NCI-H446 treated with DMSO at 0.1 percent for 48 hours (cell line): Measurements from ENCODE around the gene TMEM91.
"Not testable (repeated sequence)": the region's sequence is repeated elsewhere in the genome, so short reads cannot be mapped to it uniquely, and the experiment has no call there.

Experiments used
- DNase-seq: peaks from one replicate; lab custom pipeline; 2025; lab: John Stamatoyannopoulos, UW

TMEM91 gene

DNA sequence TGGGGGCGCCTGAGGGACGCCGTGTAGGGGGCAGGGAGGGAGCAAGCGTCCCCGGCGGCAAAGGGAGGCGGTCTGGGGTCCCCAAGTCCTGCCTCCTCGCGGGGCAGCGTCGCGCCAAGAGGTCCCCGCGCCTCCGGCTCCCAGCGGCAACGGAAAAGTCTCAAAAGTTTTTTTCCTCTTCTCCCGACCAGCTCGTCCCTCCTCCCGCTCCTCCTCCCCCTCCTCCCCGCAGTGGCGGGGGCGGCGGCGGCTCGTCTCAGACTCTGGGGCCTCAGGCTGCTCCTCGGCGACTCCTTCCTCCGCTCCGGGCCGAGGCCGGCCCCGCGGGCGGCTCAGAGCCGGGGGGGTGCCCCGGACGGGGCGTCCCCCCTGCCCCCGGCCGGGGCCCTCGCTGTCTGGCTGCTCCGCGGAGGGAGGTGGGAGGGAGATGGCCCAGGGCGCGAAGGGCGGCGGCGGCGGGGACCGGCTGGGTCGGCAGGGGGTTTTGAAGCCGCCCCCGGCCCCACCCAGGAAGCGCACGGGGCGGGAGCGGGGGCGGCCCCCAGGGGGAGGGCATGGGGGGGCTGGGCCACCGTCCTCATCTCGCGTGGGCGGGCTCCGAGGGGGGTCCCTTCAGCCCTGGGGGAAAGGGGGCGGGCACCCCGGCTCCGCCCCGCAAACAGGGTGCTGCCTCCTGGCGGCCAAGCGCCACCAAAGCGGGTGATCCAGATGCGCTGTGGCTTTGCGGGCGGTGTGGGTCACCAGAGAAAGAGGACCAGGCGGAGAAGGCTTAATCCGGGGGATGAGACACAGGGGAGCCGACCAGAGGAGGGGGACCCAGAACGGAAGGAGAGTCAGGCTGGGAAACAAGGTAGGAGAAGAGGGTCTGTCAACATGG lies 22.6 kb upstream of the TMEM91 start, which contains the start of gene TGFB1:
TSS of gene TGFB1 (minus strand) at position 457 of the 877 bp plus-strand sequence. CDS start 878 bp downstream, outside the sequence.
- DNase-seq = no peak

DNA sequence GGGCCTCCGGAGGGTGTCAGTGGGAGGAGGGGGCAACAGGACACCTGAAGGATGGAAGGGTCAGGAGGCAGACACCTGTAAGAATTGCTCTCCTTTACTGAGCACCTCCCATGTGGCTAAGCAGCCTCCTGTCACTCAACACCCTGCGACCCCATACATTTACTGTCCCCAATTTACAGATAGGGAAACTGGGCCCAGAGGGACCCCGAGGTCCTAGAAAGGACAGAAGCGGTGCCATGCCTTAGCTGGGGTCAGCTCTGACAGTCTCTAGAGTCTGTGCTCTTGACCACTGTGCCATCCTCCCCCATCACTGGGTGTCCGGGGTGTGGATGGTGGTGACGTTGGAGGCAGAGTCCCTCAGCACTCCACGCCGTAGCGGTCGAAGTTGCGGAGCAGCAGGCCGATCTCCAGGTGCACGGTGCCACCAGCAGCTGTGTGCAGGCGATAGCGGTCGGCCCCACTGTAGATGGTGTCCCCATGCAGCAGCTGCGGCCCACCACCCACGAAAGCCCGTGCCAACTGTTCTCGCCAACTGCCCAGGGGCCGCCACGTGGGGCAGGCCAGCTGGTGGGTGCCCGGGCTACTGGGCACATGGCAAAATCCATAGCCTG lies 21.9 kb upstream of the TMEM91 start:
- DNase-seq = no peak

DNA sequence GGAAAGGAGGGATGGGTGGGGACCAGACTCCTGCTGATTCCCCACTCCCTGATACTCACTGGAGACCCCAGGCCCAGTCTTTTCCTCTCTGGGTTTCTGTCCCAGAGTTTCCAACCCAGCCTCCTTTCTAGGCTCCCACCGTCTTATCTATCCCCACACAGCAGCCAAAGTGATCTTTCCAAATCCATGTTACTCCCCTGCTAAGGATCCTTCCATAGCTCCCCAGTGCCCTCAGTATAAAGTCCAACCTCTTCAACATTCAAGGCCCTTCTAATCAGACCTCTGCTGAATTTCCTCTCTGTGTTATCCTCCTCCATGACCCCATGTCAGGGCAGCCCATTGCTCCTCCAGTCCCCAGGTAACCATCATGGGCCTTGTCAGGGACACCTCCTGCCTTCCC lies 21.3 kb upstream of the TMEM91 start:
- DNase-seq = no peak

DNA sequence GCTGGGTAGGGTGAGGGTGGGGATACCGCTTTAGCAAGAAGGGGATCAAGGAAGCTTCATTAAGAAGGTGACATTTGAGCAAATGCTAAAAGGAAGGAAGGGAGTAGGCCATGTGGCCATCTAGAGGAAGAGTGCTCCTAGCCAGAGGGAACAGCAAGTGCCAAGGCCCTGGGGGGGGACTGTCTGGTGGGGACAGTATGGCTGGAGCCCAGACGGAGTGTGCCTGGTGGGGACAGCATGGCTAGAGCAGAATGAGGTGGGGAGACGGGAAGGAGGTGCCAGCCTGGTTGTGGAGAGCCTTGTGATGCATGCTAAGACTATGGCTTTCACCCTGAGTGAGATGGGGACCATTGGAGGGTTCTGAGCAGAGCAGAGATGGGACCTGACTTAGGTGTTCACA lies 20.5 kb upstream of the TMEM91 start:
- DNase-seq = no peak

DNA sequence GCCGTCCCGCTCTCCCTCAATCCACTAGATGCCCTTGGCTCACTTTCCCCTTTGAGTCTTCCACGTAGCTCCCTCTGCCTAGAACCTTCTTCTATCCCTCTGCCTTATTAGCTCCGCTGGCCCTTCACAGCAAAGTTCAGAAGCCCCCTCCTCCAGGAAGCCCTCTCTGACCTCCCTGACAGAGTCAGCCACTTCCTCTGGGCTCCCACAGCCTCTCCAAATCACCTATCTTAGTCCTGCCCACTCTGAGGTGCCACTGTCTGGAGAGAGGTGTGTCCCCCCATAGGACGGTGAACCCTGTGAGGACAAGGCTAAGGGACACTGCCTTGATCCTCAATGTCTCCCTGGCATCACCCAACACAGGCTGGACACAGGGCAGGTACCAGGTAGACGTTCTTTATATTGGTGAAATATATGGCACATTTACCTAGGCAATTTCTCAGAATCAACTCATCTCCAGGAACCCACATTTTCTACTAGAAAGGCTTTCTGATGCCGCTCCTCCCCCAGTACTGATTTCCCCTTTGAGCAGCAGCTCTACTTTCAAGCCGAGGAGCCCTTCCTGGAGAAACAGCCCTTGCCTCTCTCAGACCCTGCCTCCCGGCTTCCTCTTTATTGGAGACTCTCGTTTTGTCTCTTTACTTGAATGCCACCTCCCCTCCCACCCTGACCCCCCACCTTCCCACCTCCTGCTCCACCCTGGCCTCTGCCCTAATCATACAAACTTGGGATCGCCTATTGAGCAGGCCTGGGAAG lies 19.2 kb upstream of the TMEM91 start:
- DNase-seq = no peak

DNA sequence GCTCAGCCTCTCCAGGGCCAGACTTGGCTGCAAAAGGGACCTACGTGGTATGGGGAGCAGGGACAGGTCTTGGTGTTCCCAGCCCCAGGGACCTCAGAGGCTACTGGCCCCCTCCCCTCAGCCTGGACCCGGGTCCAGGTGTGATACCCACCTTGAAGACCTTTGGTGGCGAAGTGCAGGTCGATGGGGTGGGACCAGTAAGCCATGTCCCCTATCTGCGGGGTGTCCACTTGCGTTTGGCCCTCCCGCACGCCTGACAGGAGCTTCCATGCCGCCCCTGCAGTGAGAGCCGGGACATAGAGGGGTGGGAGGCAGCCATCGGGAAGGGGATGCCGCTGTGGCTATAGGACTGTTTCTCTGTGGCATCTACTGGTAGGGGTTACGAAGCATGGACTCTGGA lies 18.6 kb upstream of the TMEM91 start:
- no peak for DNase-seq

DNA sequence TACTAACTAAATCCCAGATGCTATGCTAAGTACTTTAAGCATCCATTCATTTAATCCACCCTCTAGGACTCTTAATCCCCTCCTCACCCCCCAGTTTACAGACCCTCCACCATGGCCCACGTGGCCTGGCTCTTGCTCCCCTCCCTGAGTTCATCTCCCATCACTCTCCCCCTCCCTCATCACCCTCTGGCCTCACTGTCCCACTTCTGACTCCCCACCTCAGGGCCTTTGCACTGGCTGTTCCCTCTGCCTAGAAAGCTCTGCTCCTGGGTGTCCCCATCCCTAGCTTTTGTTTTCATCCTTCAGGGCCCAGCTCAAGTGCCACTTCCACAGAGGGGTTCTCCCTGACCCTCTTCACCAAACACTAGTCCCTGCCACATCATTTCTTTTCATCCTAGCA lies 16.6 kb upstream of the TMEM91 start:
- no peak for DNase-seq

DNA sequence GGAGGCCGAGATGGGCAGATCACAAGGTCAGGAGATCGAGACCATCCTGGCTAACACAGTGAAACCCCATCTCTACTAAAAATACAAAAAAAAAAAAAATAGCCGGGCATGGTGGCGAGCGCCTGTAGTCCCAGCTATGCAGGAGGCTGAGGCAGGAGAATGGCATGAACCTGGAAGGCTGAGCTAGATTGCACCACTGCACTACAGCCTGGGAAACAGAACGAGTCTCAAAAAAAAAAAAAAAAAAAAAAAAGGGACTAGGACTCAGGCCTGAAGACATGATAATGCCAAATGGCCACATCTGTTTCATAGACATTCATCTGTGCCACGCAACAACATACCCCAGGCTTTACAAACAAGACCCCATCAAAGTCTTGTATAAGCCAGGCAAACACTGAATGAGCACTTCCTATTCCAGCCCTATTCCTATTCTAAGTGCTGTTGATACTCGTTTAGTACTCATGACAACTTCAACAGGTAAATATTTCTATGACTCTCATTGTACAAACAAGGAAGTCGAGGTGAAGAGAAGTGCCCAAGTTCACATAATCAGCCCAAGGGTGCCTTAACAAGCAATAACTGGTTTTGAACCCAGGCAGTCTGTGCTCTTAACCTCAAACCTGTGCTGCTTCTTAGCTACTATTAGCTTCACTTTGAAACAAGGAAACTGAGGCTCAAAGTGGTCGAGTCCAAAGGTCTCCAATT lies 14.0 kb upstream of the TMEM91 start:
- no peak for DNase-seq

DNA sequence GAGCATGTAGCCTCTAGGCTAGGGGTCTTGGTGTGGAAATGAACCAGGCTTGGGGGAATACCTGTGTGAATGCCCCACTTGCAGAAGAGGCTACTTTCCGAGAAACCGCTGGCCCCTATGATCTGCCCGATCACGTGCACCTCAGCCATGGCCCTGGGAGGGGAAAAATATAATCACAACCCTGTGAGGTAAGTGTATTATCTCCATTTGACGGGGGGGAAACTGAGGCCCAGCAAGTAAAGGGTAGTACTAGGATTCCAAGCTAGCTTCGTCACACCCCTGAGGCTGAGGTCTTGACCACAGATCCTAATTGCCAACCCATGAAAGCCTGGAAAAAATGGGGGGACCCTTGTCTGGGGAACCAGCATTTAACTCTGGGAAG lies 13.0 kb upstream of the TMEM91 start:
- no peak for DNase-seq

DNA sequence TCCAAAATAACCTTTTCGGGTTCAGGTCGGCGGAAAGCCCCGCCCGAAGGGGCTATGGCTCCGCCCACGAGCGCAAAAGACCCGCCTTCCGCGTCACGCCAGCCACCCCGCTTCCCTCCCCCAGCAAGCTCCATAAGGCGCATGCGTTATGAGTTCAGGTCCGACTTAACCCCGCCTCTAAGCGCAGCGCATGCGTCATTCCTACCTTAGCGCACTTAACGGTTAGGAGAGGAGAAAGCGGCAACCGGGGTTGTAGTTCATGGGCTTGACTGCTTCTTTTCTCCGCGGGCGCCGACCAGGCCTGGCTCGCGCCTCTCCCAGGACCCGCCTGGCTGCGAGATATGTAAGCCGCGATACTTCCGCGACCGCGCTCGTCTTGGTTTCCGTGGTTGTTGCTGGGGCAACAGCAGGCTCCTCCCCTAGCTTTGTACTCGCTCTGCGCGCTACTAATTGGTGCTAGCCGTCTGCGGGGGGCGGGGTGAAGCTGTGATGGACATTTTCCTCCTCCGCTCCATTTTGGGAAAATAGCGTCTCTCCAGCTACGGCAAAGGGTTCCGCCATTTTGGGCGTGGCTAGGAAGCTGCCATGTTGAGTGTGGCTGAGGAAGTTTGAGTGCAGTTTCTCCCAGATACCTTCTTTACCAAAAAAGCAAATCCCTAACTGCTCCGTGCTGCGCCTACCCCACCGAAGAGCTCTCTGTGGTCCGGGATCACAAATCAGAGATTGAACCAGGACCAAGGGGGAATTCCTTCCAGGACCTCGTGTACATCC lies 12.4 kb upstream of the TMEM91 start, which contains the start of gene B9D2:
TSS of gene B9D2 (minus strand) at position 397 of the 771 bp plus-strand sequence. CDS start 630 bp downstream, outside the sequence.
- peak; percentile 97 for DNase-seq

DNA sequence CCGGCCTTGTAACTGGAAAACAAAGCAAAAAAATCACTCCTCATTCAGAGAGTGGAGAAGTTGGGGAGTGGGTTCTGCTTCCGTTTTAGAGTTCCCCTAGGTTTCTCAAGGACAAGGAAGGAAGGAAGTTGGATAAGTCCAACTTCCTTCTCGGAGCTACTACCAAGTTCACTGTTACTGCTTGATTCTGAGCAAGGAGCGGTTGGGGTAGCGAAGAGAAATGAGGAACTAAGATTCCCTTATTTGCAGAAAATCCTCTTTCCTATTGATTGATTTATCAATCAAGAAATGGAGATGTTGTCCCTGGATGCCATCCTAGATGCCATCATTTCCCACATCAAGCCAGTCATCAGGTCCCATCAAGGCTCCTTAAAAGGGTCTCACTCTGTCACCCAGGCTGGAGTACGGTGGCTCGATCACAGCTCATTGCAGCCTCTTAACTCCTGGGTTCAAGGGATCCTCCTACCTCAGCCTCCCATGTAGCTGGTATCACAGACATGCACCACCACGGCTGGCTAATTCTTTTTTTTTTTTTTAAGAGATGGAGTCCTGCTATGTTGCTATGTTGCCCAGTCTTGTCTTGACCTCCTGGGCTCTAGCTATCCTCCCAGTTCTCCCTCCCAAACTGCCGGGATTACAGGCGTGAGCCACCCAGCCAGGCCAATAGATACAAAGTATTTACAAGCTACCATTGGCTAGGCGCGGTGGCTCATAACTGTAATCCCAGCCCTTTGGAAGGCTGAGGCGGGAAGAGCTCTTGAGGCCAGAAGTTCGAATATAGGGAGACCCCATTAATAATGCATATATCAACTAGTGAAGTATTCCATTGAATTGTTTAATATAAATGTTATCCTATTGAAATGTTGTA lies 11.6 kb upstream of the TMEM91 start:
- DNase-seq = no peak

DNA sequence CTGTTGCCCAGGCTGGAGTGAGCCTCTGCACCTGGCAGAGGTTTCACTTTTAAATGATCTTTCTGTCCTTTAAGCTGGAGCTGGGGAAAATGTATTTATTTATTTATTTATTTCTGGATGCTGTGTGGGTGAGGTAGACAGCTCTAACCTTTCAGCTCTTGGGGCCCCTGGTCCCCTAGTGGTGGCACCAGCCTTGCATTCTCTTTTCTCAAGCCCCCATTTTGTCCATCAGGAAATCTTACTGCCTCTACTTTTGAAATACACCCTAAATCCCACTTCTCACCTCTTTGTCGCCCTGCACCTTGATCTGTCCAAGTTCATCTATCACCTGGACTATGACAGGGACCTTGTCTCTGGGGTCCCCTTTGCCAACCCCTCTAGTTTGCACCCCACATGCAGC lies 10.2 kb upstream of the TMEM91 start:
- DNase-seq = no peak

DNA sequence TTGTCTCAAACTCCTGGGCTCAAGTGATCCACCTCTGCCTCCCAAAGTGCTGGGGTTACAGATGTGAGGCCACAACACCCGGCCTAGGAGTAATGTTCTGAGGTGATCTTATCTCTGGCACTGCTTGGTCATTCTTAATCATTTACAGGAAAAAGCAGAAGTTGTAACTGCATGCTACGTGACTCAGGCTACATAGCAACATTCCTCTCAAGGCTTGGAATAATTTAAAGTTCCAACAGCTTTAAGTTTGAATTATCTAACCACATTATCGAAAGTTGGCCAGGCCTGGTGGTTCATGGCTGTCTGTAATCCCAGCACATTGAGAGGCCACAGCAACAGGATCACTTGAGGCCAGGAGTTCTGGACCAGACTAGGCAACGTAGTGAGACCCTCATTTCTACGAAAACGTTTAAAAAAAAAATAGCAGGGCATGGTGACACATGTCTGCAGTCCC lies 8.5 kb upstream of the TMEM91 start:
- DNase-seq = no peak

DNA sequence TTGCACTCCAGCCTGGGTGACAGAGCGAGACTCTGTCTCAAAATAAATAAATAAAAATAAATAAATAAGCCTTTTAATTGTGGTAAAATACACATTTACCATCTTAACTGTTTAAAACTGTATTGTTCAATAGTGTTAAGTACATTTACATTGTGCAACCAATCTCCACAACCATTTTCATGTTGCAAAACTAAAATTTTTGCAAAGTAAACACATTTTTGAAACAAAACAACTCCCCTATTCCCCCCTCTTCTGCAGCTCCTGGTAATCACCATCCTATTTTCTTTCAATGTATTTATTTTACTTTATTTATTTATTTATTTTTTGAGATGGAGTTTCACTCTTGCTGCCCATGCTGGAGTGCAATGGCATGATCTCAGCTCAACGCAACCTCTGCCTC lies 6.6 kb upstream of the TMEM91 start:
- no peak for DNase-seq

DNA sequence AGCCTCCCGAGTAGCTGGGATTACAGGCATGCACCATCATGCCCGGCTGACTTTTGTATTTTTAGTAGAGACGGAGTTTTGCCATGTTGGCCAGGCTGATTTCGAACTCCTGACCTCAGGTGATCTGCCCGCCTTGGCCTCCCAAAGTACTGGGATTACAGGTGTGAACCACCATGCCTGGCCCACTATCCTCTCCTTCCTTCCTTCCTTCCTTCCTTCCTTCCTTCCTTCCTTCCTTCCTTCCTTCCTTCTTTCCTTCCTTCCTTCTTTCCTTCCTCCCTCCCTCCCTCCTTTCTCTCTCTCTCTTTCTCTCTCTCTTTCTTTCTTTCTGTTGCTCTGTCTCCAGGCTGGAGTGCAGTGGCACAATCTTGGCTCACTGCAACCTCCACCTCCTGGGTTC lies 5.2 kb upstream of the TMEM91 start:
- DNase-seq = not testable (repeated sequence)

DNA sequence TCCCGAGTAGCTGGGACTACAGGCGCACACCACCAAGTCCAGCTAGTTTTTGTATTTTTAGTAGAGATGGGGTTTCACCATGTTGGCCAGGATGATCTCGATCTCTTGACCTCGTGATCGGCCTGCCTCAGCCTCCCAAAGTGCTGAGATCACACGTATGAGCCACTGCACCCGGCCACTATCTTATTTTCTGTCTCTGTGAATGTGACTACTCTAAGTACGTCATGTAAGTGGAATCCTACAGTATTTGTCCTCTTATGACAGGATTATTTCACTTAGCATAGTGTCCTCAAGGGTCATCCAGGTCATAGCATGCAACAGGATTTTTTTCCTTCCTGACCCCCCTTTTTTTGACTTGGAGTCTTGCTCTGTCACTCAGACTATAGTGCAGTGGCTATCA lies 4.8 kb upstream of the TMEM91 start:
- DNase-seq = no peak

DNA sequence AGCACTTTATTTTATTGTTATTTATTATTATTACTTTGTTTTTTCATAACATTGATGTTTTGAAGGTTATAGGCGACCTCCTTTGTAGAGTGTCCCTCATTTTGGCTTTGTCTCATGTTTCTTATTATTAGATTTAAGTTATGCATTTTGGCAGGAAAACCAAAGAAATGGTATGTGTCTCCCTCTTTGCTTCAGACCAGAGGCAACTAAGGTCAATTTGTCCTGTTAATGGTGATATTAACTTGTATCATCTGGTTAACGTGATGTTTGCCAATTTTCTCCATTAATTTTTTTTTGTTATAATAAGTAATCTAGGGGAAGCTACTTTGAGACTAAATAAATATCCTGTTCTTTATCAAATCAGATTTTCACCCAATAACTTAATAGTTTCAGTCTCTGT lies 3.8 kb upstream of the TMEM91 start:
- DNase-seq = no peak

DNA sequence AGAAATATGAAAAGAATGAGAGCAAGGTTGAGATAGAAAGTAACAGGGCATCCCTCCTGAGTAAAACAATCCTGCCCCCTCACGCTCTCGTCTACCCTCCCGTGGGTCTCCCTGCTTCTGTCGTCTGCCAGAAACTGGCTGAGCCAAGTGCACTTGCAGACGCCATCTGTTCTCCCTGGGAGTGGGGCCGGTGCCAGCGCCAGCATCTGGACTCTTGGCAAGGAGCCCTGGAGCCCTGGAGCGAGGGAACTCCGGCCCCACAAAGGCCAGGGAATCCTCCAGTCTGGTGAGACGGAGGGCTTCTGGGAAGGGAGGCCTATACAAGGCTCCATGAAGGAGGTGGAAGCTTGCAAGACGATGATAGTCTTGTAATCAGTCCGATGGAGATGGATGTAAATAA lies 2.3 kb upstream of the TMEM91 start:
- peak; percentile 90 for DNase-seq

DNA sequence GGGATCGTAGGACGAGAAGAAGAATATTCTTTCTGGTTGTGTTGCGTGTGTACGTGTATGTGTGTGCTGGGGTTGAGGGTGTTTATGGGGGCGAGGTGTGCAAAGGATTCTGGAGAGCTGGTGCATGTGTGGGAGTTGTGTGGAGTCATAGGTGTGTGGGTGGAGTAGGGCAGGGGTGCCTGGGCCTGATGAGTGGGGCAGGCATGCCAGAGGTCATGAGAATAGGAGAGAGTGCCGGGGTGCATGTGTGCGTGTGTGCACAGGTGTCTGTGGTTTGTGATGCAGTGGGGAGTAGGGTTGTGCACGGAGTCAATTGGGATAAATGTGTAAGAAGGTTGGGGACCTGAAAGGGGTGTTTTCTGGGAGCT lies 649 bp downstream of the TMEM91 start:
- no peak for DNase-seq

DNA sequence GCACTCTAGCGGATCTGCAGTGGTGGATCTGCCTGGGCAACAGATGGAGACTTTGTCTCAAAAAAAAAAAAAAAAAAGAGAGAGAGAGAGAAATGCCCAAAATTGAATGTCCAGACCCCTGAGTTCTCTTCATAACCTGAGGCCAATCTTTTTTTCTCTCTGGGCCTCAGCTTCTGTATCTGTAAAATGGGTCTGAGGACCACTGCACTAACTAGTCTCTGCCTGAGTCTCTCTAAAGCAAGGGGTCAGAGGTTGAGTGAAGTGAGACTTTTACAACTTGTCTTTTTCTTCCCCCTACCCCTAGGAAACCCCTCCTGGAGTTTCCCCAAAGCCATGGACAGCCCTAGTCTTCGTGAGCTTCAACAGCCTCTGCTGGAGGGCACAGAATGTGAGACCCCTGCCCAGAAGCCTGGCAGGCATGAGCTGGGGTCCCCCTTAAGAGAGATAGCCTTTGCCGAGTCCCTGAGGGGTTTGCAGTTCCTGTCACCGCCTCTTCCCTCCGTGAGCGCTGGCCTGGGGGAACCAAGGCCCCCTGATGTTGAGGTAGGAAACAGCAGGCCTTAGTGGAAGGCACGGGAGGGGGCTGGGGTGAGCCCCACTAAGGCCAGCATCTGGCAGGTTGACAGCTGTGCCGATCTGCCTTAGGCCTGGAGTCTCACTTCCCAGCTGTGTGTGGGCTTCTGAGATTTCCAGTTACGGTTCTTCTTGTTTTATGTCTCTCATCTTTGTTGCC lies 1.8 kb downstream of the TMEM91 start:
- no peak for DNase-seq
